B cell (primary cell): Measurements from ENCODE around the gene OGT.

Source experiments
- CTCF ChIP-seq: fragments of 200-600 bp; IDR thresholded peaks from one replicate; pipeline ENCODE4 v1.8.0; 2022; ENCODE audit warnings: antibody characterized with exemption, mild to moderate bottlenecking
- EZH2 ChIP-seq: IDR thresholded peaks from 2 replicates; pipeline ENCODE4 v1.6.1; 2012; ENCODE audit warnings: borderline replicate concordance, low read depth, mild to moderate bottlenecking, moderate library complexity, low read length; ENCODE audit not compliant: insufficient read depth, poor library complexity, severe bottlenecking

- TF ChIP-seq CTCF (no peak), EZH2 (no peak)
These were observed 22.7 kb upstream of the OGT start for GRCh38 chrX:71510161-71510560.
